Omental fat pad (tissue), 4 donors: ENCODE results near the gene KCTD8. TPM values are rescaled to one million over a fixed set of nuclear protein-coding genes. Genes with fewer than 3 reads are reported as not detected.
"Not testable (repeated sequence)": the region's sequence is repeated elsewhere in the genome, so short reads cannot be mapped to it uniquely, and the experiment has no call there.

Experiments used
- ATAC-seq: fragments of 150-250 bp; one replicate; pipeline ENCODE4 v1.9.1; 2016; ENCODE audit warnings: mild to moderate bottlenecking, moderate library complexity; ENCODE audit not compliant: low FRiP score
- DNase-seq: peaks from one replicate; pipeline ENCODE4 v3.0.0-alpha.2; 2019; ENCODE audit warnings: low spot score
- total RNA-seq, 4 donors: library from RNA; depleted of rRNA; stranded (reverse); fragments of >200 nt; gene quantifications; one replicate each; pipeline ENCODE4 v1.1.0, GENCODE V29; 2016
- TF ChIP-seq, protein P1 (sequence below), 3 donors: fragments of 450-650 bp; IDR thresholded peaks; one replicate each; pipeline ENCODE4 v1.5.1; 2016 to 2017; ENCODE audit warnings: antibody characterized with exemption in 3 of 3, mild to moderate bottlenecking in 3 of 3, moderate library complexity in 2 of 3

Gene KCTD8
- total RNA-seq, 4 donors from 2014 or later: 1.3 to 14.3 (median 4.8) TPM

DNA sequence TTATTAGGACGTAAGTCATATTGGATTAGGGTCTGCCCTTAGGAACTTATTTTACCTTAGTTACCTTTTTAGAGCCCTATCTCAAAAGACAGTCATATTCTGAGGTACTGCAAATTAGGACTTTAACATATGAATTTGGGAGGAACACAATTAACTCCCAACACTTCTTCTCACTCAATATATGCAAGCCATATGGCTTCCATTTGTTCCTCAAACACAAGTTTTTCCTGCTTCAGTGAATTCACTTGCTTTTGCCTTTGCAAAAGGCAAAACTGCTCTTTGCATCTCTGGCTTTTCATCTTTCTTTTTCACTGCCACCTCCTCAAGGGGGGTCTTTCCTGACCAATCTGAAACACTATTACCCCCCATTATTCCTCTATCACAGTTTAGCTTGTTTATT, 220.3 kb downstream of the KCTD8 start:
- TF ChIP-seq, protein P1, sequence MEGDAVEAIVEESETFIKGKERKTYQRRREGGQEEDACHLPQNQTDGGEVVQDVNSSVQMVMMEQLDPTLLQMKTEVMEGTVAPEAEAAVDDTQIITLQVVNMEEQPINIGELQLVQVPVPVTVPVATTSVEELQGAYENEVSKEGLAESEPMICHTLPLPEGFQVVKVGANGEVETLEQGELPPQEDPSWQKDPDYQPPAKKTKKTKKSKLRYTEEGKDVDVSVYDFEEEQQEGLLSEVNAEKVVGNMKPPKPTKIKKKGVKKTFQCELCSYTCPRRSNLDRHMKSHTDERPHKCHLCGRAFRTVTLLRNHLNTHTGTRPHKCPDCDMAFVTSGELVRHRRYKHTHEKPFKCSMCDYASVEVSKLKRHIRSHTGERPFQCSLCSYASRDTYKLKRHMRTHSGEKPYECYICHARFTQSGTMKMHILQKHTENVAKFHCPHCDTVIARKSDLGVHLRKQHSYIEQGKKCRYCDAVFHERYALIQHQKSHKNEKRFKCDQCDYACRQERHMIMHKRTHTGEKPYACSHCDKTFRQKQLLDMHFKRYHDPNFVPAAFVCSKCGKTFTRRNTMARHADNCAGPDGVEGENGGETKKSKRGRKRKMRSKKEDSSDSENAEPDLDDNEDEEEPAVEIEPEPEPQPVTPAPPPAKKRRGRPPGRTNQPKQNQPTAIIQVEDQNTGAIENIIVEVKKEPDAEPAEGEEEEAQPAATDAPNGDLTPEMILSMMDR (IDR thresholded peaks at IDR 0.05): no peak
- ATAC-seq: no peak
- no peak for DNase-seq

DNA sequence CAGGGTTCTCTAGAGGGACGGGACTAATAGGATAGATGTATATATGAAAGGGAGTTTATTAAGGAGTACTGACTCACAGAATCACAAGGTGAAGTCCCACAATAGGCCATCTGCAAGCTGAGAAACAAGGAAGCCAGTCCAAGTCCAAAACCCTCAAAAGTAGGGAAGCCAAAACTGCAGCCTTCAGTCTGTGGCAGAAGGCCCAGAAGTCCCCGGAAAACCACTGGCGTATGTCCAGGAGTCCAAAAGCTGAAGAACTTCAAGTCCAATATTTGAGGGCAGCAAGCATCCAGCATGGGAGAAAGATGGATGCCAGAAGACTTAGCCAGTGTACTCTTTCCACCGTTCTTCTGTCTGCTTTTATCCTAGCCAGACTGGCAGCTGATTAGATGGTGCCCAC, 227.2 kb downstream of the KCTD8 start:
- no peak for DNase-seq
- TF ChIP-seq, protein P1 (IDR thresholded peaks at IDR 0.05): no peak
- no peak for ATAC-seq

DNA sequence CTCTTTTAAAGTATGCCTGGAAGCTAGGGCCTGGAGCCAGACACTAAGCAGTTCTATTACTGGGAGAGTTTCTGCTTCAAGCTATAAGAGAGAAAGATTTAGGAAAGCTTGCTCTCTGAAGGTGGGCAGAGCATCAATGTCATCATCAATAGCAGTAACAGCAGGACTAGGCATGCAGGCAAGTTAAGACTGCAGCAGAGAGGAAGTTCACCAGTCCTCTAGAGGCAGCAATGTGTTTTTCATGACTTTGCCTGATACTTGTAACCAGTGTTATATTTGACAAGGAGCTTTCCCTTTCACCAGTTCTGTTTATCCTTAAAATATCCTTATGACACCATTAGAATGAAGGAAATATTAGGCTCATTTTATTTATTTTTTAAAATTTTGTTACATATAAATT, 237.9 kb downstream of the KCTD8 start:
- ATAC-seq (no peak), DNase-seq (no peak)
- TF ChIP-seq, protein P1 (IDR thresholded peaks at IDR 0.05): no peak

DNA sequence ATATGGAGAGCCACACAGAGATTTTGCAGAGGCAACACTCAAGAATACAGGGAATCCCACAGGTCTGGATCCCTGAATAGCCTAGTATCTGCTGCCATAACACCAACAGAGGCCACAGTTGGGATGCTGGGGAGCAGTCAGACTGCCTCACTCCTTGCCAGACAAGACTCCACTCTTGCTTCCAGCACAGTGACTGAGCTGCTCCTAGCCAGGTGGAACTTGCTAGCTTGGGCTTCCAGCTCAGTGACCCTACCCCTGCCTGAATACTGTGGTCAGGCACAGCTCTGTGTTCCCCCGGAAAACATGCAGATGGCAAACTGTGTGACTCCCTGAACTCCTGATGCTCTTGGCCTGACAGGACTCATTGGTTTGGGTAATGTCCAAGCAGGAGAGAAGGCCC, 251.8 kb downstream of the KCTD8 start:
- no peak for DNase-seq
- ATAC-seq: no peak
- TF ChIP-seq, protein P1 (IDR thresholded peaks at IDR 0.05): no peak

DNA sequence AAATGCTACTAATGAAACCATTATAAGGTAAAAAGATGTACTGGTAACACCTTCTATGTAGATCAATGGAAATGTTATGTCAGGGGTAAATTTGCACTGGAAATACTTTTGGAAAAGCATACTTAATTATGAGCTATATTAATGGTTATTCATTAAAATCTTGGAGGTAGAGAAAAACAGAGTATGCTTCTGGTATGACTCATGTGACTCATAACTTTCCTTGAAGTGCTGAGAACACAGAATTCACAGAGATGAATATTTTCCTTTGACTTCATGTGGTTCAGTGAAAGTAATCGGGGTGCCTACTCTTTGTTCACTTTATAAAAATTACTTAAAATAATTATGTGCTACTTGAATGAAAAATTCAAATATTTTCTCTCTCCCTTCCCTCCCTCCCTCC, 254.2 kb downstream of the KCTD8 start:
- DNase-seq: no peak
- ATAC-seq: peak; percentile 90
- TF ChIP-seq, protein P1 (IDR thresholded peaks at IDR 0.05): no peak

DNA sequence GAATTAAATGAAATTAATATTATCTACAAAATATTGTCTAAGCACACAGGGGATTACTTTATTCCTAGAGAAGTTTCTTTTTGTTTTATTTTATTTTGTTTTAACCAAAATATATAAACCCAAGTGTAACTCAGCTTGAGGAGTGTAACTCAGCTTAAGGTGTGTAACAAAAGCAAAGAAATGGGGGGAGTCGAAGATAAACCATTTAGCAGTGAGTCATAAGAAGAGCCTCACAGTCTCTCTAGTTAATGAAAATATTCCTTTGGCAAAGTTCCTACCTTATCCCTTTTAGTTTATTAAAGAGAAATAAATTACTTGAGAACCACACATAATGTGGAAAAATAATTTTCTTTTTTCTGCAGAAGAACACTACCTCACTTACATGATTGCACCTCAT, 261.8 kb downstream of the KCTD8 start:
- DNase-seq: no peak
- ATAC-seq: peak; percentile 79
- TF ChIP-seq, protein P1 (IDR thresholded peaks at IDR 0.05): no peak

DNA sequence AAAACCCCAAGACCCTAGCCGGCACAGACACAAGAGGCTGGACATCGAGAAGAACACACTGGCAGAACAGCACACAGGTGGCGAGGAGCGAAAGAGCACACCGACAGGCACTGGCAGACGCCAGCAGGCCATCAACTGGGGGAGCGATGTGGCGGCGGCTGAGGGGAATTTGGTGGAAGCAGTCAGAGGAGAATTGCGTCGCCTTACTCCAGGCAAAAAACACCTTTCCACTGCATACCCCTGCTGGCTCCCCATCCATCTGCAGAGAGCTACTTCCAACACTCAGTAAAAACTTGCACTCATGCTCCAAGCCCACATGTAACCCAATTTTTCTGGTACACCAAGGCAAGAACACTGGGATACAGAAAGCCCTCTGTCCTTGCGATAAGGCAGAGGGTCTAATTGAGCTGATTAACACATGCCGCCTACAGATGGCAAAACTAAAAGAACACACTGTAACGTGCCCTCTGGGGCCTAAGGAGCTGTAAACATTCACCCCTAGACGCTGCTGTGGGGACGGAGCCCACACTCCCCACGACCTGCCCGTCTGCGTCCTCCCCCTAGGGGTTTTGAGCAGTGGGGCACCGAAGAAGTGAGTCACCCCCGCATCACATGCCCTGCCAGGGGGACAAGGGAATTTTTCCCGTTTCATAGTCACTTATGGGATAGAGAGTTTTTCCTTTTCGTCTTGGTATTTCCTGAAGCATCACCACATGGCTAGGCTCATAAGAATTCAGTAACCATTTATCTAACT, 262.3 kb downstream of the KCTD8 start:
- TF ChIP-seq, protein P1 (IDR thresholded peaks at IDR 0.05): no peak
- DNase-seq (no peak), ATAC-seq (no peak)

DNA sequence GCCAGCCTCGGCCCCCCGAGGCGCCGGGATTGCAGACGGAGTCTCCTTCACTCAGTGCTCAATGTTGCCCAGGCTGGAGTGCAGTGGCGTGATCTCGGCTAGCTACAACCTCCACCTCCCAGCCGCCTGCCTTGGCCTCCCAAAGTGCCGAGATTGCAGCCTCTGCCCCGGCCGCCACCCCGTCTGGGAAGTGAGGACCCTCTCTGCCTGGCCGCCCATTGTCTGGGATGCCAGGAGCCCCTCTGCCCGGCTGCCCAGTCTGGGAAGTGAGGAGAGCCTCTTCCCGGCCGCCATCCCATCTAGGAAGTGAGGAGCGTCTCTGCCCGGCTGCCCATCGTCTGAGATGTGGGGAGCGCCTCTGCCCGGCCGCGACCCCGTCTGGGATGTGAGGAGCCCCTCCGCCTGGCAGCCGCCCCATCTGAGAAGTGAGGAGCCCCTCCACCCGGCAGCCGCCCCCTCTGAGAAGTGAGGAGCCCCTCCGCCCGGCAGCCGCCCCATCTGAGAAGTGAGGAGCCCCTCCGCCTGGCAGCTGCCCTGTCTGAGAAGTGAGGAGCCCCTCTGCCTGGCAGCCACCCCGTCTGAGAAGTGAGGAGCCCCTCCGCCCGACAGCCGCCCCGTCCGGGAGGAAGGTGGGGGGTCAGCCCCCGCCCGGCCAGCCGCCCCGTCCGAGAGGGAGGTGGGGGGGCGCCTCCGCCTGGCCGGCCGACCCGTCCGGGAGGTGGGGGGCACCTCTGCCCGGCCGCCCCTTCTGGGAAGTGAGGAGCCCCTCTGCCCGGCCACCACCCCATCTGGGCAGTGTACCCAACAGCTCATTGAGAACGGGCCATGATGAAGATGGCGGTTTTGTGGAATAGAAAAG, 266.9 kb downstream of the KCTD8 start:
- ATAC-seq, DNase-seq: not testable (repeated sequence)

DNA sequence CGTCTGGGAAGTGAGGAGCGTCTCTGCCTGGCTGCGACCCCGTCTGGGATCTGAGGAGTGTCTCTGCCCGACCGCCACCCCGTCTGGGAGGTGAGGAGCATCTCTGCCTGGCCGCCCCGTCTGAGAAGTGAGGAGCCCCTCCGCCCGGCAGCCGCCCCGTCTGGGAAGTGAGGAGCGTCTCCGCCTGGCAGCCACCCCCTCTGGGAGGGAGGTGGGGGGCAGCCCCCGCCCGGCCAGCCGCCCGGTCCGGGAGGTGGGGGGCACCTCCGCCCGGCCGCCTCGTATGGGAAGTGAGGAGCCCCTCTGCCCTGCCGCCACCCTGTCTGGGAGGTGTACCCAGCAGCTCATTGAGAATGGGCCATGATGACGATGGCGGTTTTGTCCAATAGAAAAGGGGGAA, 280.8 kb downstream of the KCTD8 start:
- not testable (repeated sequence) for DNase-seq, ATAC-seq
